HEK293 (cell line): Measurements from ENCODE around the gene NUDT3.
A peak's percentile ranks its signal among the peaks of the same experiment; 100 is the strongest.
"Not testable (repeated sequence)": the region's sequence is repeated elsewhere in the genome, so short reads cannot be mapped to it uniquely, and the experiment has no call there.

ENCODE experiments used
- CTCF ChIA-PET: fragments of 350-600 bp; formaldehyde crosslinking; extraction: SDS; loops from one replicate; lab custom pipeline; 2021; ENCODE audit warnings: antibody characterized with exemption; lab: Yijun Ruan, JAX
- POLR2A ChIA-PET: fragments of 300-600 bp; formaldehyde crosslinking; extraction: SDS; loops from one replicate; lab custom pipeline; 2020; ENCODE audit warnings: antibody characterized with exemption, inconsistent platforms; lab: Yijun Ruan, JAX
- H3K27ac ChIP-seq: fragments of 200-500 bp; sonication (Bioruptor generic); 2 replicates; pipeline ENCODE4 v1.5.1; 2014; ENCODE audit warnings: low read depth, low read length, control low read depth, inconsistent platforms; ENCODE audit errors: extremely low read depth
- H3K36me3 ChIP-seq, 2 experiments: fragments of 200-500 bp in 1 of 2; sonication (Bioruptor generic) in 1 of 2; 1 replicate in 1 of 2; 2 replicates in 1 of 2; pipeline ENCODE4 v1.5.1; 2014 to 2017; ENCODE audit warnings: inconsistent platforms in 2 of 2, low read length in 2 of 2; ENCODE audit not compliant: control insufficient read depth in 2 of 2, insufficient read depth in 1 of 2
- H3K4me1 ChIP-seq: fragments of 200-500 bp; sonication (Bioruptor generic); 2 replicates; pipeline ENCODE4 v1.5.1; 2014; ENCODE audit warnings: mild to moderate bottlenecking, low read length, inconsistent platforms; ENCODE audit not compliant: control insufficient read depth, insufficient read depth
- H3K4me3 ChIP-seq: 2 replicates; pipeline ENCODE4 v1.5.1; 2011; ENCODE audit warnings: low read depth, mild to moderate bottlenecking, control low read depth, low read length, moderate library complexity
- H3K9me3 ChIP-seq: fragments of 200-500 bp; sonication (Bioruptor generic); 2 replicates; pipeline ENCODE4 v1.5.1; 2014; ENCODE audit warnings: low read depth, low read length, inconsistent platforms; ENCODE audit not compliant: control insufficient read depth, insufficient read depth
- EGR2 ChIP-seq: fragments of 450-650 bp; formaldehyde crosslinking; IDR thresholded peaks from 2 replicates; pipeline ENCODE4 v1.5.1; 2016; ENCODE audit warnings: low read depth, missing biosample characterization, missing genetic modification characterization
- IKZF3 ChIP-seq: fragments of 450-650 bp; IDR thresholded peaks from 2 replicates; pipeline ENCODE4 v1.5.0; 2018; ENCODE audit warnings: missing biosample characterization, mild to moderate bottlenecking, missing genetic modification characterization, moderate library complexity
- ZNF146 ChIP-seq: fragments of 450-650 bp; formaldehyde crosslinking; IDR thresholded peaks from 2 replicates; pipeline ENCODE4 v1.5.1; 2016; ENCODE audit warnings: missing biosample characterization, missing genetic modification characterization
- ZNF366 ChIP-seq: fragments of 450-650 bp; formaldehyde crosslinking; conservative IDR thresholded peaks from 2 replicates; pipeline ENCODE4 v1.5.1; 2016; ENCODE audit warnings: missing biosample characterization, missing genetic modification characterization
- TF ChIP-seq, protein P1 (sequence below): fragments of 450-650 bp; formaldehyde crosslinking; IDR thresholded peaks from 2 replicates; pipeline ENCODE4 v1.5.1; 2016; ENCODE audit warnings: missing biosample characterization, missing genetic modification characterization
- TF ChIP-seq, protein P2 (sequence below): fragments of 450-650 bp; formaldehyde crosslinking; IDR thresholded peaks from 2 replicates; pipeline ENCODE4 v1.5.1; 2016; ENCODE audit warnings: missing biosample characterization, missing genetic modification characterization
- TF ChIP-seq, protein P3 (sequence below): fragments of 450-650 bp; formaldehyde crosslinking; IDR thresholded peaks from 2 replicates; pipeline ENCODE4 v1.5.1; 2017; ENCODE audit warnings: missing biosample characterization, missing genetic modification characterization
- TF ChIP-seq, protein P4 (sequence below): fragments of 450-650 bp; formaldehyde crosslinking; IDR thresholded peaks from 2 replicates; pipeline ENCODE4 v1.5.1; 2017; ENCODE audit warnings: missing biosample characterization, missing genetic modification characterization

The NUDT3 gene

GRCh38 chr6:34329814-34330213, 62.7 kb downstream of the NUDT3 start:
- H3K9me3 ChIP-seq, POLR2A ChIA-PET, H3K4me3 ChIP-seq, H3K4me1 ChIP-seq, H3K36me3 ChIP-seq: not testable (repeated sequence)
- TF ChIP-seq, protein P1, sequence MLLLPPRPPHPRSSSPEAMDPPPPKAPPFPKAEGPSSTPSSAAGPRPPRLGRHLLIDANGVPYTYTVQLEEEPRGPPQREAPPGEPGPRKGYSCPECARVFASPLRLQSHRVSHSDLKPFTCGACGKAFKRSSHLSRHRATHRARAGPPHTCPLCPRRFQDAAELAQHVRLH = peak; percentile 89
- TF ChIP-seq, protein P2, sequence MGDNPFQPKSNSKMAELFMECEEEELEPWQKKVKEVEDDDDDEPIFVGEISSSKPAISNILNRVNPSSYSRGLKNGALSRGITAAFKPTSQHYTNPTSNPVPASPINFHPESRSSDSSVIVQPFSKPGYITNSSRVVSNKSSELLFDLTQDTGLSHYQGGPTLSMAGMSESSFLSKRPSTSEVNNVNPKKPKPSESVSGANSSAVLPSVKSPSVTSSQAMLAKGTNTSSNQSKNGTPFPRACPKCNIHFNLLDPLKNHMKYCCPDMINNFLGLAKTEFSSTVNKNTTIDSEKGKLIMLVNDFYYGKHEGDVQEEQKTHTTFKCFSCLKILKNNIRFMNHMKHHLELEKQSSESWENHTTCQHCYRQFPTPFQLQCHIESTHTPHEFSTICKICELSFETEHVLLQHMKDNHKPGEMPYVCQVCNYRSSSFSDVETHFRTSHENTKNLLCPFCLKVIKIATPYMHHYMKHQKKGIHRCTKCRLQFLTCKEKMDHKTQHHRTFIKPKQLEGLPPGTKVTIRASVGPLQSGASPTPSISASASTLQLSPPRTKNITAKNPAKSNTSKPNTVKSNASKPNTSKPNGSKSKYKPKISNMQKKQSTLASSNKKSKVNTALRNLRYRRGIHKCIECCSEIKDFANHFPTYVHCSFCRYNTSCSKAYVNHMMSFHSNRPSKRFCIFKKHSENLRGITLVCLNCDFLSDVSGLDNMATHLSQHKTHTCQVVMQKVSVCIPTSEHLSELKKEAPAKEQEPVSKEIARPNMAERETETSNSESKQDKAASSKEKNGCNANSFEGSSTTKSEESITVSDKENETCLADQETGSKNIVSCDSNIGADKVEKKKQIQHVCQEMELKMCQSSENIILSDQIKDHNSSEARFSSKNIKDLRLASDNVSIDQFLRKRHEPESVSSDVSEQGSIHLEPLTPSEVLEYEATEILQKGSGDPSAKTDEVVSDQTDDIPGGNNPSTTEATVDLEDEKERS (tag by site-specific recombination) = 0 out of 2 replicates have a peak, but pooled peaks have one; percentile 81
- TF ChIP-seq ZNF146 = peak; percentile 100
- TF ChIP-seq, all 188 proteins: peak for 3; not testable (repeated sequence) for 185
- CTCF ChIA-PET, H3K27ac ChIP-seq: not testable (repeated sequence)

DNA sequence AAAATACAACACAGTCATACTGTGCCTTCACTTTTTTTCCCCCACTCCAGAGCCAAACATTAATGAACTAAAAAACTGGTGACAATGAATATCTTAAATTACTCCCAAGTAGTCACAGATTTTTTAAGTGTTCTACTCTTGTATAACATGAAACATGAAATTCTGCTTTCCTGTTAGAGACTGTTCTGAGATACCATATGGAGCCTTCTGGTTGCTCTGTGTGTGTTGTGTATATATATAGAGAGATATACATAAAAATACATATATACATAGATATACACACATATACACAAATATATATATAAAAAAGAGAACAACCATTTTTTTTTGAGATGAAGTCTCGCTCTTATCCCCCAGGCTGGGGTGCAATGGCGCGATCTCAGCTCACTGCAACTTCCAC, 63.5 kb downstream of the NUDT3 start:
- no peaks in the 10 kb centered on the region for H3K36me3 ChIP-seq
- no peak overlapping the region for H3K4me3 ChIP-seq
- ChIA-PET CTCF (no interaction called here), POLR2A (no interaction called here)
- no peak overlapping the region for H3K27ac ChIP-seq
- peaks cover 11% of the 10 kb centered on the region; the same call in 1 of the 2 replicates for H3K4me1 ChIP-seq
- TF ChIP-seq, protein P3, sequence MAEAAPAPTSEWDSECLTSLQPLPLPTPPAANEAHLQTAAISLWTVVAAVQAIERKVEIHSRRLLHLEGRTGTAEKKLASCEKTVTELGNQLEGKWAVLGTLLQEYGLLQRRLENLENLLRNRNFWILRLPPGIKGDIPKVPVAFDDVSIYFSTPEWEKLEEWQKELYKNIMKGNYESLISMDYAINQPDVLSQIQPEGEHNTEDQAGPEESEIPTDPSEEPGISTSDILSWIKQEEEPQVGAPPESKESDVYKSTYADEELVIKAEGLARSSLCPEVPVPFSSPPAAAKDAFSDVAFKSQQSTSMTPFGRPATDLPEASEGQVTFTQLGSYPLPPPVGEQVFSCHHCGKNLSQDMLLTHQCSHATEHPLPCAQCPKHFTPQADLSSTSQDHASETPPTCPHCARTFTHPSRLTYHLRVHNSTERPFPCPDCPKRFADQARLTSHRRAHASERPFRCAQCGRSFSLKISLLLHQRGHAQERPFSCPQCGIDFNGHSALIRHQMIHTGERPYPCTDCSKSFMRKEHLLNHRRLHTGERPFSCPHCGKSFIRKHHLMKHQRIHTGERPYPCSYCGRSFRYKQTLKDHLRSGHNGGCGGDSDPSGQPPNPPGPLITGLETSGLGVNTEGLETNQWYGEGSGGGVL (tag by site-specific recombination) = no peak
- TF ChIP-seq ZNF366 = no peak
- TF ChIP-seq IKZF3 (tag by site-specific recombination) = no peak
- TF ChIP-seq, protein P4, sequence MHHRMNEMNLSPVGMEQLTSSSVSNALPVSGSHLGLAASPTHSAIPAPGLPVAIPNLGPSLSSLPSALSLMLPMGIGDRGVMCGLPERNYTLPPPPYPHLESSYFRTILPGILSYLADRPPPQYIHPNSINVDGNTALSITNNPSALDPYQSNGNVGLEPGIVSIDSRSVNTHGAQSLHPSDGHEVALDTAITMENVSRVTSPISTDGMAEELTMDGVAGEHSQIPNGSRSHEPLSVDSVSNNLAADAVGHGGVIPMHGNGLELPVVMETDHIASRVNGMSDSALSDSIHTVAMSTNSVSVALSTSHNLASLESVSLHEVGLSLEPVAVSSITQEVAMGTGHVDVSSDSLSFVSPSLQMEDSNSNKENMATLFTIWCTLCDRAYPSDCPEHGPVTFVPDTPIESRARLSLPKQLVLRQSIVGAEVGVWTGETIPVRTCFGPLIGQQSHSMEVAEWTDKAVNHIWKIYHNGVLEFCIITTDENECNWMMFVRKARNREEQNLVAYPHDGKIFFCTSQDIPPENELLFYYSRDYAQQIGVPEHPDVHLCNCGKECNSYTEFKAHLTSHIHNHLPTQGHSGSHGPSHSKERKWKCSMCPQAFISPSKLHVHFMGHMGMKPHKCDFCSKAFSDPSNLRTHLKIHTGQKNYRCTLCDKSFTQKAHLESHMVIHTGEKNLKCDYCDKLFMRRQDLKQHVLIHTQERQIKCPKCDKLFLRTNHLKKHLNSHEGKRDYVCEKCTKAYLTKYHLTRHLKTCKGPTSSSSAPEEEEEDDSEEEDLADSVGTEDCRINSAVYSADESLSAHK = no peak
- H3K9me3 ChIP-seq = no peaks in the 10 kb centered on the region

DNA sequence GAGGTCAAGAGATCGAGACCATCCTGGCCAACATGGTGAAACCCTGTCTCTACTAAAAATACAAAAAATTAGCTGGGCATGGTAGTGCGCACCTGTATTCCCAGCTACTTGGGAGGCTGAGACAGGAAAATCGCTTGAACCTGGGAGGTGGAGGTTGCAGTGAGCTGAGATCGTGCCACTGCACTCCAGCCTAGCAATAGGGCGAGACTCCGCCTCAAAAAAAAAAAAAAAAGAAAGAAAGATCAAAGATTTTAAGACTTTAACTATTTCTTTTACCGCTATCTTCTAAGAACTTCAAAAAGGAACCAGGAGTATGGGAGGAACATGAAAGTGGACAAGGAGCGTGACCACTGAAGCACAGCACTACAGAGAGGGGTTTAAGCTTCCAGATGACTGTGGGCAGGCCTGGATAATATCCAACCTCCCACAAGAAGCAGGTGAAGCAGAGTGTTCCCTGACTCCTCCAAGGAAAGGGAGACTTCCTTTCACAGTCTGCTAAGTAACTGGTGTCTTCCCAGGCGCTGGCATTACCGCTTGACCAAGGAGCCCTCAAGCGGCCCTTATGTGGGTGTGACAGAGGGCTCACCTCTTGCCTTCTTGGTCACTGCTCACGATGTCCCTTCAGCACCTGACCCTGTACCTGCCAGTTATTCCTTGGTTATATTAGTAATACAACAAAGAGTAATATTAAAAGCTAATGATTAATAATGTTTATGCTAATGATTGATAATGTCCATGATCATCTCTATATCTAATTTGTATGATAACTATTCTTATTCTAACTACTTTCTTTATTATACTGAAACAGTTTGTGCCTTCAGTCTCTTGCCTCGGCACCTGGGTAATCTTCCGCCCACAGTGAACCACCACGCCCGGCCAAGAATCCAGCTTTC, 64.9 kb downstream of the NUDT3 start:
- H3K36me3 ChIP-seq, H3K4me3 ChIP-seq, H3K27ac ChIP-seq, H3K9me3 ChIP-seq, H3K4me1 ChIP-seq: not testable (repeated sequence)
- ChIA-PET CTCF (interaction anchor here (0.6 kb wide), 1 partner anchor 59 kb away, joined by 3 read pairs; no protein-coding TSS in a partner anchor), POLR2A (interaction anchor here (0.6 to 0.7 kb wide), 3 partner anchors 32 to 80 kb away, joined by 3 to 8 read pairs (median 5); no protein-coding TSS in a partner anchor)
- TF ChIP-seq EGR2 = 0 out of 2 replicates have a peak, but pooled peaks have one; percentile 3
